HG03378 (cell line): Measurements from ENCODE around the gene HSPA12A.
"Not testable (repeated sequence)": the region's sequence is repeated elsewhere in the genome, so short reads cannot be mapped to it uniquely, and the experiment has no call there.

Source experiments
- ATAC-seq: cut with Tn5 transposase; IDR thresholded peaks from one replicate; pipeline ENCODE4 v1.9.1; 2021; ENCODE audit warnings: mild to moderate bottlenecking, moderate library complexity; ENCODE audit not compliant: unreplicated experiment

The HSPA12A gene

DNA sequence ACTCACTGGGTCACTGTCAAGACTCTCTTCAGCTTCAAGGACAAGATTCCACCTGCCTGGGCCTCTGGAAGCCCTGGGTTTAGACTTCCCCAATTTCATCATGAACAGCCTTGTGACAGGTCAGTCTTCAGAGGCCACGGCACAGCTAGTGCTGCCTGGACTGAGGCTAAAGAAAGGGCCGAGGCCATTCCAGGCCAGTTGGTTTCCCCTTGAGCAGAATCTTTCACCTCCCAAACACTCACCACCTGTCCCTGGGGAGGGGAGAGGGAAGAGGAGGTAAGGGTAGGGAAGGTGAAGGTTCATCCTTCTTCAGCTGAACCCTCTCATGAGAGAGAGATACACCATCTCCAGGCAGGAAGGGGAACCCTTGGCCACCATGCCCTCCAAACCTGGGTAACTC is 24.3 kb downstream of the HSPA12A start:
- ATAC-seq = no peak

DNA sequence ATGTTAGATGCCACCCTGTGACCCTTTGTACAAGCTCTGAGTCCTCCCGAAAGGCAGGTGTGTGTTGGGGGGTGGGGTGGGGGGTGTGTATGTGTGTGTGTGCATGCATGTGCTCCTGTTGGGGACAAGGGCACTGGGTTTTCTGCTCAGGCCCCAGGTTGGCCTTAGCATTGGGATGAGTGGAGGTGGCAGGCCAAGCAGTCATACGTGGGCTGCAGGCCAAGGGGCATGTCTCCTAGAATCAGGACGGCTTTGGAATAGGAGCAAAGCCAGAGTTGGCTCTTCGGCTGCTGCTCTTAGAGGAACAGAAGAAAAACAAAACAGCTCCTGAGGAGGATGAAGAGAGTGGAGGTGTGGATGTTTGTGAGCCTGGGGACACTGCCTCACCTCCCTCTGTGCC is 26.0 kb downstream of the HSPA12A start:
- ATAC-seq = no peak

DNA sequence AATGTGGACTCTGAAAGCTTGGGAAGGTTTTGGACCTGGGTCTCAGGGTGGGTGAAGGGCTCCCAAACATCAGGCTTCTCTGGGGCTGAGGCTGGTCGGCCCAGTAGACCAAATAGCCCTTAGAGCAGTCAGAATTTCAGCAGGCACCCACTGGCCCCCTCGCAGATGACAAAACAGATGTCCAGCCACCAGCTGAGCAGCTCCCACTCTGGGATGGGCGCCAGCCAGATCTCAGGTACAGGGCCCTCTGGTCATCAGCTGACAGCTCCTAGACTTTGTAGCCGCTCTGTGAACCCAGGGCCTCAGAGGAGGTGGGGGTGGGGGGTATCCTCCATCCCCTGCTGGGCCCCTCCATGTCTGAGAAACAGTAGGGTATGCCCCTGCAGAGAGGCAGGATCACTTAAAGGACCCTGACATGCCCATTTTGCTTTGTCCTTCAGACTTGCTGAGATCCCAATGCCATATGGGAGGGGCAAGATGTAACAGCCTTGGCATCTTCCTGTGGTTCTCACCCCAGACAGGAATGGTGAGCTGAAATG is 26.5 kb downstream of the HSPA12A start:
- no peak for ATAC-seq

DNA sequence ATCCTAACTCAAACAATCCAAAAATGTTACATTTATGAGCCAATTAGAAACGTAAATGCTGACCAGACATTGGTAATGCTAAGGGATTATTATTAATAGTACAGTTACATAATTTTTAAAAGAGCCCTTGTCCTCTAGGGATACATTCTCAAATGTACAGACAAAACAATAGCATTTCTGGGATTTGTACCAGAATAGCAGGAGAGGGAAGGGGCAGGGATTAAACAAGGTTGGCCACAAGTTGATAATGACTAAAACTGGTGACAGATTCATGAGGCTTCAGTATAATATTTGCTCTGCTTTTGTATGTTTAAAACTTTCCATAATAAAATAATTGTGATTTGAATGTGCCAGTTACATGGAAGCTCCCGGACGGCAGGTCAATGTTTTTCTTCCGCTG is 27.0 kb downstream of the HSPA12A start:
- no peak for ATAC-seq

DNA sequence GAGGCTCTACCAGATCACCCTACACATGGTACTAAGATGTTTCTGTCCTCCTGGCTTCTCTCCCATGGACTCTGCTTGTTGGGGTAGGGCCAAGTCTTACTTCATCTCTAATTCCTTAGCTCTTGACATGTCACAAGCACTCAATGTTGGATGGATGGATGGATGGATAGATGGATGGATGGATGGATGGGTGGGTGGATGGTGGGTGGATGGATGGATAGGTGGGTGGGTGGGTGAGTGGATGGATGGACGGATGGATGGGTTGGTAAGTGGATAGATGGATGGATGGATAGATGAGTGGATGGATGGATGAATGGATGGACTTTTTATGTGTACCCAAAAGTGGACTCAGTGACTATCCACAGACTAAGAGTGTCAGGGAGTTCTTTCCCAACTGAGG is 28.5 kb downstream of the HSPA12A start:
- no peak for ATAC-seq

DNA sequence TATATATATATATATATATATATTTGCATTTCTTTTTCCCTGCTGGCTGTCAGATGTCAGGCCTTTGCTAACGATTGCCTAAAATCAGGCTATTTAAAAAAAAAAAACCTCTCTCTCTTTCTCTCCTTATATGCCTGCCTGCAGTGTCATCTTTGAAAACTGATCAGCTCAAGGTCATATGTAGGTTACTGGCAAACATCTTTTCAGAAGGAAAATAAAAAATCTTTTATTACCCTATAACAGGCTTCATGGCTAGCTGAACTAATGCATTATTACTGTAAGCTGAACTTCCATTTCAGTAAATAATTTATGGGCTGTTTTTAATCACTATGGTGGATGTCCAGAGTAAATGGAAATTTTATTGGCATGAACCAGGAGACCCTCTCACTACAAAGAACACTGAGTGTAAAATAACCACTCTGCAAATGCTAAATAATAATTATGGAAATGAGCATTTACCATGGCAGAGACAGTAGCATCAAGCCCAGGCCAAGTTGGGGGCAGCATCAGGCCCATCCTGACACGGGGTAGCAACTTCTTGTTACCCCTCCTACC is 29.3 kb downstream of the HSPA12A start:
- ATAC-seq = no peak

DNA sequence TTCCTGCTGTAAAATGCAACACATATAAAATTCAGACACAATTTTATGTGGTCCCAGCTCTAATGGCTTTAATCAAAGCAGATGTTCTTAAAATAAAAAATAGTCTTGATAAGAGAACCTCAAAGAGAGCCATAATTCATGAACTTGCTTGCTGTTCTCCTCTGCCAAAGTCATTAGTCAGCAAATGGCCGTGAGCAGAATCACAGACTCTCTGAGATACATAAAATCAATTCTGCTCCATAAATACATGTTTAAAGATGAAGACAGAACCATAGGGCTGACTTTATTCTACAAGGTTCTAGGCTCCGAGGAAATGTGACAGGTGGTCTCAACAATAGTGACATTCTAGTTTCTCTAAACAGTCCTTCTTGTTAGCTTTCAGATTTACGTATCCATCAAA is 29.8 kb downstream of the HSPA12A start:
- ATAC-seq = no peak

DNA sequence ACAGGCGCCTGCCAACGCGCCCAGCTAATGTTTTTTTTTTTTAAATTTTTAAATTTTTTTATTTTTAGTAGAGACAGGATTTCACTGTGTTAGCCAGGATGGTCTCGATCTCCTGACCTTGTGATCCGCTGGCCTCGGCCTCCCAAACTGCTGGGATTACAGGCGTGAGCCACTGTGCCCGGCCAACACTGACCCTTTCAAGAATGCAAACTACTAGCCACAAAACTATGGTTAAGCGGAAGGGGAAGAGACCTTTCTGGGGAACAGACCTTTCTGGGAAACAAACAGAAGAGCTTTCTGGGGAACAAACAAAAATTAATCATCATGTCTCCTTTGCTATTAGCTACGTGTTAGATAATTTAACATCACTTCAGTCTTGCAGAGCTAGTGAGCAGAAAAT is 30.6 kb downstream of the HSPA12A start:
- ATAC-seq = not testable (repeated sequence)

DNA sequence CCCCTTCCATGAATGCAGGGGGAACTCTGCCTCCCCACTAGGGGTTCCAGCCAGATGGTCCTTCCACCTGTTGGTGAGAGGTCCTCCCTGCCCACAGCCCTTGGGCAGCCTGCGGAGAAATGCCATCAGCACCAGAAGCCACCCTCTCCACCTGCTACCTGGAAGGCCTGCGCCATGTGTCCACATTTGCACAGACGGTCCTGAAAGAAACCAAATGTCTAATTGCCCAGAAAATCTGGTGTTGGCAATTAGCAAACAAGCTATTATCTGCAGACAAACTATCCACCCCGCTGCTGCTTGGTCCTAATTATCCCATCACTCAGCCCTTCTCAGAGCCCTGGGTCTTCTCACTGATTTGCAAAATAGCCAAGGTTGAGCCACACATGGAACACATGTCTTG is 32.3 kb downstream of the HSPA12A start:
- no peak for ATAC-seq

DNA sequence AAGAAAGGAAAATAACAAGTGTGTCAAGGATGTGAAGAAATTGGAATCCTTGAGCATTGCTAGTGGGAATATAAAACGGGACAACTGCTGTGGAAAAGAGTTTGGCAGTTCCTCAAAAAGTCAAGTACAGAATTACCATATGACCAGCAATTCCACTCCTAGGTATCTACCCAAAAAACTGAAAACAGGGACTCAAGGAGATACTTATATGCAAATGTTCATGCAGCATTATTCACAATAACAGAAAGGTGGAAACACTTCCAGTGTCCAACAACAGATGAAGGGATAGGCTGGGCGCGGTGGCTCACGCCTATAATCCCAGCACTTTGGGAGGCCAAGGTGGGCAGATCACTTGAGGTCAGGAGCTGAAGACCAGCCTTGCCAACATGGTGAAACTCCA is 33.5 kb downstream of the HSPA12A start:
- no peak for ATAC-seq

DNA sequence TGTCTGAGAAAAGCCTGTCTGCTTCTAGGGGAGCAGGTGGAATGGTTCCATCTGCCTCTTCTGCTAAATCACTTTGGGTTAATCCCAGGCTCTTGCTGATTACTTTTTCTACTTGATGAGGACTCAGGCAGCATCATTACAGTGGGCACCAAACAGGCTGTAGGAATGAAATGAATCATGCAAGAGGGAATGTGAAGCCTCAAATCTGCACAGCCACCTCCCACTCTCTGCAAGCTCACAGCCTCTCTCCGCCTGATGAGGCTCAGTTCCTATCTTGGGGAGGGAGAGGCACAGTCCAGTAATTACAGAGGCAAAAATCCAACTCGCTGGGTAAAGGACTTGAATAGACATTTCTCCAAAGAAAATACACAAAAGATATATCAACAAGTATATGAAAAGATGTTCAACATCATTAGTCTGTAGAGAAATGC is 34.0 kb downstream of the HSPA12A start:
- ATAC-seq = no peak

DNA sequence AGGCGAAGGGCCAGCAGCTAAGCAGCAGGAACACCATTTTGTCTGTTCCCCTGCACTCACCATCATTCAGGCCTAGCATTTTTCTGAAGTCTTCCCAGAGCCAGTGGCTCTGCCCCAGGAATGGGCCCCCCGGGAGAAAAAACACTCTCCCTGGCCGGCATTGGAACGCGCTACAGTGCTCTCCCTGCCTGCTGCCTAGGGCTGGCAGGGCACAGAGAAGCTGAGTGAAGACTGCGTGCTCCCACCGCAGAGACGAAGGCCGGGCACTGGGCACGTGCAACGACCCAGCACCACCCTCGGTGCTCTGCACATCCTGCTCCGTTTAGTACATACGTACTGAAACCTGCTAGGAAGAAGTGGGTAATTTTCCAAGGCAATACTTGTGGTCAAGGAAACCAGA is 34.4 kb downstream of the HSPA12A start:
- no peak for ATAC-seq

DNA sequence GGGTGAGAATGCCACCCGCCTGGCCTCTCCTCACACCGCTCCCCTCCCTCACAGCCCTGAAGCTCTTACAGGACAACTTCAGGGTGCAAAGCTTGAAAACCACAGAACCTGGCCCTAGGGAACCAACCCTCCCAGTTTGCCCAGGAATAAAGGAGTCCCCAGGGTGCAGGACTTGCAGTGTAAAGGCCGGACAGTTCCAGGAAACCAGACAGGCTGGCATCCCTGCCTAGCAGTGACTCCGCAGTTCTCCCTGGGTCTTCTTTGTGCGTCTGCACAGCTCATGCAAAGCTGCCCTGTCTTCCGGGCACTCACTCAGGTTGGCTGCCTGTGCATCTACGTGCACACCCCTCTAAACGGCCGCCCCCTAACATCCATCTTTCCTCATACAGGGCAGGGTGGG is 36.1 kb downstream of the HSPA12A start:
- ATAC-seq = no peak

DNA sequence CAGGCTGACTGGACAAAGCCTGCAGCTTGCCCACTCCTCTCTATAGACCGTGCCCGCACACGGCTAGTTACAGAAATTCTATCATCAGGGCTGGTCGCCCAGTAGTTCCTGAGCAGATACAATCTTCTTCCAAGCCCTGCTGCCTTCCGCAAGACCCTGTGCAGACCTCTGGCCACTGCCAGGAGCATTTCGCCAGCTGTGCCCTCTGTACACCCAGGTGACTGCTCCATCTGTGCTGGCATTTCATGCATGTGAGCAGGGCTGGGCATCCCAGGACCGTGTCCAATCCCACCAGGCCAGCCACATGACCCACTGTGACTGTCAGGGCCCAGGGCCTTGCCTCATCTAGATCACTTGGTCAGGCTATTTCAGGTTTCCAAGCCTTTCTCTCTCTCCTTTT is 36.9 kb downstream of the HSPA12A start:
- no peak for ATAC-seq

DNA sequence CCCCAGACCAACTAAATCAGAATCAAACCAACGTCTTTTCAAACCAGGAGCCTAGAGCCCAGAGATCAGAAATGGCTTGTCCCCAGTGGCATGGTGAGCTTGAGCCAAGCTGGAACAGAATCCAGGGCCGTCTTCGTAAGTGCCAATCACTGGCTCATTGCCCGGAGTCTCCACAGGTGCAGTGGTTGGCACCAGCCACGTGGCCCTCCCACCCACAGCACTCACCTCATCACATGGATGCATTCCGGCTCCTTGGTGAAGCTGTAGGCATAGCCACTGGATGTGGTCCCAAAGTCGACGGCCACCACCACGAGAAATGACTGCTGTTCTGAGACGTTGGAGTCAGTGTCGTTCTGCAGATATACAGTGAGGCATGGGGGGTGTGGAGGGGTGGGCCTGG is 37.4 kb downstream of the HSPA12A start:
- no peak for ATAC-seq

DNA sequence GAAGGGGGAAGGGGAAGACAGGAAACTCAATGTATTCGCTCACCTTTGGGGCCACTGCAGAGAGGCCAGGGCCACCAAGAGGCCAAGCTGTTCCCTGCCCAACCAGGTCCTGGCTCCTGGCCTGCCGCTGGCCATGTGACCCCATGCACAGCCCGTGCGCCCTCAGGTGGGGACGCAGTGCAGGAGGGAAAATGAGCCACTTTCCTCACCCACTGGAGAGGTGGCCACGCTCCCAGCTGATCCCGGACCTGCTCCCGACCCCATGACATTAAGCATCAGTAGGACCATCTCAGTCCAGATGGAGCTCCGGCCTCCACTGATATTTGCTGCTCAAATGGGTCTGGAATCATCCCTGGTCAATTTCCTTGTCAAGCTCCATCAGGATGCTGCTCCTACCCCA is 40.2 kb downstream of the HSPA12A start:
- ATAC-seq = no peak

DNA sequence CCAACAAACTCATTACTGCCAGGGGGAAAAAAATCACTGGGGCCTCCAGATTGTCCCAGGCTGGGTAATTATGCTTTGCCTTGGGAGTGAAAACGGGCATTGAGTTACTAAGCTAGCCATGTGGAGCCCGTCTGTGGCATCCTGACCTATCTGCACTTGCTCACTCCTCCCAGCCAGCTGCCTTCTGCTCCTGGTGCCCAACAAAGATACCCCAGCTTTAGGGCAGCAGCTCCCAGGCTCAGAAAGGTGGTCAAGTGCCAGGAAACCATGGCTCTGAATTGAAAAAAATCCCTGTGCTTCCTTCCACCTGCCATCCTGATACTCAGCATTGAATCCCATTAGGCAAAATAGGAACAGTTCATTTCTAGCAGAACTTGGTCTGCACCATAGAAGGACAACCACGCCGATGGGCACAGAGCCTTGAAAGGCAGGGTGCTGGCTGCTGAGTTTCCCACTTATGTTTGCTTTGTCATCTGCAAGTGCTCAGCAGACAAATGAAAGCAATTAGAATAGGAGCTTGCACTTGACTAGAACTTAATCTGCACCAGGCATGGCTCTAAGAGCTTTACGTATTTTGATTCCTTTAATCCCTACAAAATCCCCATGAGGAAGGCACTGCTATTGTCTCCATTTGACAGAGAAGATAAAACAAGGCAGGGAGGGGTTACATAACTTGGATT is 42.8 kb downstream of the HSPA12A start:
- no peak for ATAC-seq

DNA sequence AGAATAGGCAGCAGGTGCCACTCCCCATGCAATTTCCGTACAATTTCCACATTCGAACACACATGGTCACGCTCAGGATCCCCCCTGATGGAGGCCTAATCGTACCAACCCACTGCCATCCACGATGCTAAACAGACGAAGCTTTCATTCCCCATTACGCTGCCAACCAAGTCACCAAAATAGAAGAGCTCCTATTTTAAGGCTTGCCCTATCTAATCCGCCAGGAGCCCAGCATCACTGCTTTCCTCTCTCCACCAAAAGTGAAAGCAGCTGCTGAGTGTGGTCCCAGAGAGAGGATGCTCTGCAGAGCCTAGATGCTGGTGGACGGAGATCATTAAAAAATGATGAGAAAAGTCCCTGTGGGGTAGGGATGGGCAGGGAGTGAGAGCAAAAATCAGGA is 43.3 kb downstream of the HSPA12A start:
- no peak for ATAC-seq

DNA sequence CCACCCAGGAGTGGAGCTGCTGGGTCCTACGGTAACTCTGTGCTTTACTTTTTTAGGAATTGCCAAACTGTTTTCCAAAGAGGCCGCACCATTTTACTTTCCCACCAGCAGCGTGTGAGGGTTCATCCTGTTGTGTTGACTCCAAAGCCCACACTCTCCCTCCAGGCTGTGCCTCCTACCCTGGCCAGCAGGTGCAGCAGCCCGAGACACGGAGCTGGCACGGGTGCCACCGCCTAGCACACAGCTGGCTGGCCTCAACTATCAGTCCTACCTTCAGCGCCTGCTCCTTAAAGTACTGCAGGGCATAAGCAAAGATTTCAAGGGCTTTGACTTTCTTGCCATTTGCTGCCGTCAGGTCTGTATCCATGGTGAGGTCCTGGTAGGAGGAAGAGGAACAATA is 44.0 kb downstream of the HSPA12A start:
- ATAC-seq = no peak

DNA sequence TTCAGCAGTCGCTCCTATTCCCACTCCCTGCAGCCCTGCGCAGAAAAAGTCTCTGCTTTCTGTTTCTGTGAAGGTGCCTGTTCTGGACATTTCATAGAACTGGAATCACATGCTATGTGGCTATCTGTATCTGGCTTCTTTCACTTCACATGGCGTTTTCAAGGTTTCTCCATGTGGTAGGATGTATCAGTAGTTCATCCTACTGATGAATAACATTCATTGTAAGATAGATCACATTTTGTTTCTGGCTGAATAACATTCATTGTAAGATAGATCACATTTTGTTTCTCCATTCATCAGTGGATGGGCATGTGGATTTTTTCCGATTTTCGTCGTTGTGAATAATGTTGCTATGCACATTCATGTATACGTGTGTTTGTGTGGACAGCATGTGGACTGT is 44.5 kb downstream of the HSPA12A start:
- ATAC-seq = no peak

DNA sequence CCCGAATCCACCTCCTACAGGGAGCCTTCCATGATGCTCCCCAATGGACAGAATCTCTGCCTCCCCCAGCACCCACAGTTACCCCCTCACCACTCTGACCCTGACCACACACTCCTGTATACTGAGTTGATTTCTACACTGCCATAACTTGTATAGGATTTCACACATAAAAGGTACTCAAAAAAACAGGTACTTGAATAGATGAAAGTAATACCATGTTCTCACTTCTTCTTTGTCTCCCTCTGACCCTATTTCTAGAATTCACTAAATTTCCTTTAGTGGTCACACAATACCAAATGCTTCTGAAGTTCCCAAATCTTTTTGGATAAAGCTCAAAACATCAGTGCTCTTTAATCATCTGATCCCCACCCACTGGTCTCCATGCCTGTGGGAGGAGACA is 45.4 kb downstream of the HSPA12A start:
- peak; percentile 94 for ATAC-seq

DNA sequence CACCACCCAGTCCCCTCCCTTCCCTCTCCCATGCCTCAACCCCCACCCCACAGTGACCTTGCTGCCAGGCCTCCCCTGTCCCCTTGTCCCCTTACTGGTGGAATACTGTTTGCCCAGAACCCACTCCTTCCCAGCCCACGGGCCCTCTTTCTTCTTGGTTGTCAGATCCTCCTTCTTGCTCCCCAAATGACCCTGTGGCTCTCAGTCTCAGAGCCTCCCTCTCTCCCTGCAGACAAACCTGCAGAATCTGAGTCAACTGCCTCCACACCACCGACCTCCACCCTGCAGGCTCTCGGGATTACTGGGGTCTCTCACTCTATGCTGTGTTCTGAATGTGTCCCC is 47.5 kb downstream of the HSPA12A start:
- no peak for ATAC-seq
